H9 (cell line): ENCODE data around the gene PPOX. TPM values are rescaled to one million over a fixed set of nuclear protein-coding genes. Genes with fewer than 3 reads are reported as not detected.

Source experiments
- DNase-seq: peaks from one replicate; pipeline ENCODE4 v3.0.0-alpha.2; 2017
- H2AFZ ChIP-seq: one replicate; pipeline ENCODE4 v1.6.1; 2013; ENCODE audit warnings: mild to moderate bottlenecking, low read length, control low read depth, moderate library complexity
- H2AK5ac ChIP-seq: 2 replicates; pipeline ENCODE4 v1.6.1; 2013; ENCODE audit warnings: low read length, control low read depth, mixed read lengths; ENCODE audit not compliant: insufficient read length
- H2BK120ac ChIP-seq: one replicate; pipeline ENCODE4 v1.6.1; 2013; ENCODE audit warnings: low read depth, mild to moderate bottlenecking, low read length, control low read depth, inconsistent platforms; ENCODE audit not compliant: poor library complexity, severe bottlenecking
- H2BK12ac ChIP-seq: 2 replicates; pipeline ENCODE4 v1.6.1; 2013; ENCODE audit warnings: low read length, control low read depth, mixed read lengths, low read depth; ENCODE audit not compliant: insufficient read length
- H2BK15ac ChIP-seq: 2 replicates; pipeline ENCODE4 v1.6.1; 2013; ENCODE audit warnings: low read depth, low read length, control low read depth
- H2BK20ac ChIP-seq: one replicate; pipeline ENCODE4 v1.6.1; 2013; ENCODE audit warnings: low read depth, mild to moderate bottlenecking, low read length, control low read depth, inconsistent platforms; ENCODE audit not compliant: poor library complexity, severe bottlenecking
- H2BK5ac ChIP-seq: 2 replicates; pipeline ENCODE4 v1.6.1; 2013; ENCODE audit warnings: low read length, control low read depth, mixed read lengths; ENCODE audit not compliant: insufficient read length
- H3K14ac ChIP-seq: 2 replicates; pipeline ENCODE4 v1.6.1; 2013; ENCODE audit warnings: low read length, control low read depth; ENCODE audit not compliant: insufficient read depth
- H3K18ac ChIP-seq: 2 replicates; pipeline ENCODE4 v1.6.1; 2013; ENCODE audit warnings: low read depth, mild to moderate bottlenecking, mixed read lengths, low read length, control low read depth; ENCODE audit not compliant: insufficient read length
- H3K23ac ChIP-seq: 2 replicates; pipeline ENCODE4 v1.6.1; 2013; ENCODE audit warnings: low read length, control low read depth, mixed read lengths, low read depth; ENCODE audit not compliant: insufficient read length
- H3K23me2 ChIP-seq: 2 replicates; pipeline ENCODE4 v1.6.1; 2013; ENCODE audit warnings: low read depth, mild to moderate bottlenecking, mixed read lengths, low read length, control low read depth; ENCODE audit not compliant: insufficient read length, poor library complexity, severe bottlenecking
- H3K27ac ChIP-seq: 2 replicates; pipeline ENCODE4 v1.5.1; 2013; ENCODE audit warnings: low read length, control low read depth, mixed read lengths, low read depth; ENCODE audit not compliant: insufficient read length
- H3K27me3 ChIP-seq: 2 replicates; pipeline ENCODE4 v1.6.1; 2013; ENCODE audit warnings: low read length, control low read depth, inconsistent platforms; ENCODE audit not compliant: insufficient read depth
- H3K4ac ChIP-seq: 2 replicates; pipeline ENCODE4 v1.6.1; 2013; ENCODE audit warnings: low read depth, mild to moderate bottlenecking, control low read depth, inconsistent platforms, low read length, moderate library complexity
- H3K4me1 ChIP-seq: 2 replicates; pipeline ENCODE4 v1.6.1; 2013; ENCODE audit warnings: low read length, control low read depth, inconsistent platforms; ENCODE audit not compliant: insufficient read depth
- H3K4me2 ChIP-seq: 2 replicates; pipeline ENCODE4 v1.6.1; 2013; ENCODE audit warnings: low read length, control low read depth, mixed read lengths; ENCODE audit not compliant: insufficient read length, insufficient read depth
- H3K56ac ChIP-seq: 2 replicates; pipeline ENCODE4 v1.6.1; 2013; ENCODE audit warnings: low read depth, mild to moderate bottlenecking, mixed read lengths, low read length, control low read depth; ENCODE audit not compliant: insufficient read length
- H3K79me1 ChIP-seq: 2 replicates; pipeline ENCODE4 v1.6.1; 2013; ENCODE audit warnings: low read depth, mild to moderate bottlenecking, moderate library complexity, low read length, control low read depth, inconsistent platforms; ENCODE audit not compliant: insufficient read depth, poor library complexity, severe bottlenecking
- H3K79me2 ChIP-seq: 2 replicates; pipeline ENCODE4 v1.6.1; 2013; ENCODE audit warnings: low read length, control low read depth, inconsistent platforms; ENCODE audit not compliant: insufficient read depth
- H3K9ac ChIP-seq: 2 replicates; pipeline ENCODE4 v1.6.1; 2013; ENCODE audit warnings: low read length, control low read depth, mixed read lengths; ENCODE audit not compliant: insufficient read length; ENCODE audit errors: extremely low read depth
- H3K9me3 ChIP-seq: one replicate; pipeline ENCODE4 v1.6.1; 2013; ENCODE audit warnings: low read depth, low read length, inconsistent platforms; ENCODE audit not compliant: control insufficient read depth
- H3T11ph ChIP-seq: one replicate; pipeline ENCODE4 v1.6.1; 2013; ENCODE audit warnings: mild to moderate bottlenecking, low read length, control low read depth, inconsistent platforms
- H4K20me1 ChIP-seq: one replicate; pipeline ENCODE4 v1.6.1; 2013; ENCODE audit not compliant: control insufficient read depth, insufficient read length, insufficient read depth
- H4K5ac ChIP-seq: 2 replicates; pipeline ENCODE4 v1.6.1; 2013; ENCODE audit warnings: low read depth, mild to moderate bottlenecking, mixed read lengths, low read length, control low read depth; ENCODE audit not compliant: insufficient read length
- H4K8ac ChIP-seq: replicated peaks from 2 replicates; pipeline ENCODE4 v1.6.1; 2013; ENCODE audit warnings: low read length, control low read depth, mixed read lengths, low read depth; ENCODE audit not compliant: insufficient read length
- H4K91ac ChIP-seq: 2 replicates; pipeline ENCODE4 v1.6.1; 2013; ENCODE audit warnings: low read depth, mild to moderate bottlenecking, moderate library complexity, mixed read lengths, low read length, control low read depth; ENCODE audit not compliant: insufficient read length
- H3K27ac Mint-ChIP-seq, 3 experiments: 2 replicates in 2 of 3; 3 replicates in 1 of 3; pipeline ENCODE4 v1.8.0; 2020 to 2021; ENCODE audit warnings: mixed read lengths in 3 of 3, mild to moderate bottlenecking in 1 of 3, moderate library complexity in 1 of 3
- H3K27me3 Mint-ChIP-seq: 2 replicates; pipeline ENCODE4 v1.8.0; 2021; ENCODE audit warnings: low read depth, mild to moderate bottlenecking, moderate library complexity, mixed read lengths
- H3K36me3 Mint-ChIP-seq, 3 experiments: 2 replicates in 2 of 3; 3 replicates in 1 of 3; pipeline ENCODE4 v1.8.0; 2020 to 2021; ENCODE audit warnings: low read depth in 3 of 3, mixed read lengths in 3 of 3; ENCODE audit not compliant: insufficient read depth in 1 of 3
- H3K4me1 Mint-ChIP-seq, 2 experiments: 2 replicates each; pipeline ENCODE4 v1.8.0; 2020; ENCODE audit warnings: mixed read lengths in 2 of 2
- H3K4me3 Mint-ChIP-seq, 2 experiments: 2 replicates in 1 of 2; 3 replicates in 1 of 2; pipeline ENCODE4 v1.8.0; 2020 to 2021; ENCODE audit warnings: mild to moderate bottlenecking in 2 of 2, mixed read lengths in 2 of 2, moderate library complexity in 1 of 2
- H3K9me3 Mint-ChIP-seq, 2 experiments: 2 replicates in 1 of 2; 3 replicates in 1 of 2; pipeline ENCODE4 v1.8.0; 2020; ENCODE audit warnings: mild to moderate bottlenecking in 2 of 2, mixed read lengths in 2 of 2, moderate library complexity in 1 of 2
- CTCF ChIP-seq: fragments of 200-600 bp; sonication (generic); conservative IDR thresholded peaks from 3 replicates; pipeline ENCODE4 v1.8.0; 2021; ENCODE audit warnings: antibody characterized with exemption, mild to moderate bottlenecking
- WGBS: extraction: QIAGEN DNeasy Blood & Tissue Kit; methylation state at CpG from one replicate; pipeline ENCODE4 v1.1.7; 2013; ENCODE audit warnings: missing lambda C conversion rate, low lambda C conversion rate, mixed read lengths; ENCODE audit not compliant: insufficient read length; ENCODE audit errors: extremely low coverage; 5-methylcytosine and 5-hydroxymethylcytosine counted together
- total RNA-seq: library from RNA; stranded (reverse); gene quantifications from 2 replicates; pipeline ENCODE4 v1.2.1, GENCODE V29; 2021

The PPOX gene
- total RNA-seq, 1 experiment from 2014 or later = 39.8 TPM

GRCh38 chr1:161199506-161200139, 33.4 kb downstream of the PPOX start:
- Histone ChIP-seq H2AFZ (no peak overlapping the region), H2BK15ac (no peak overlapping the region), H2BK120ac (no peak overlapping the region), H3K23ac (no peak overlapping the region), H4K20me1 (no peaks in the 10 kb centered on the region), H3K56ac (no peak overlapping the region), H3K23me2 (peaks cover 7% of the 10 kb centered on the region), H4K8ac (no peak overlapping the region), H3K4me2 (peak overlapping the region; percentile 27), H3K79me1 (no peaks in the 10 kb centered on the region), H3K4me1 (peaks cover 24% of the 10 kb centered on the region), H3K9ac (no peak overlapping the region), H3K9me3 (no peaks in the 10 kb centered on the region), H2BK12ac (no peak overlapping the region), H3T11ph (no peak overlapping the region), H3K27ac (no peak overlapping the region), H4K91ac (no peak overlapping the region), H3K18ac (no peak overlapping the region), H2AK5ac (no peak overlapping the region), H4K5ac (no peak overlapping the region), H3K14ac (no peak overlapping the region), H2BK20ac (no peak overlapping the region), H3K79me2 (no peaks in the 10 kb centered on the region), H3K4ac (no peak overlapping the region), H3K27me3 (no peaks in the 10 kb centered on the region; the same call in 1 of the 2 replicates), H2BK5ac (no peak overlapping the region)
- Mint-ChIP-seq H3K27ac (peak overlapping the region; percentile 86 to 99 (median 91)), H3K4me1 (peaks cover 57 to 68% of the 10 kb centered on the region in 2 experiments), H3K4me3 (peak overlapping the region in 1 of 2 experiments; percentile 91; a peak in 3 of 5 replicates), H3K9me3 (no peaks in the 10 kb centered on the region; a peak in 1 of 5 replicates), H3K36me3 (peaks cover 9 to 22% (median 15%) of the 10 kb centered on the region in 3 experiments; a peak in 6 of 7 replicates), H3K27me3 (no peaks in the 10 kb centered on the region)
- WGBS = no CpG with 5 or more reads among the region's 5 CpGs
- DNase-seq = no peak
- TF ChIP-seq CTCF = no peak
